Neural crest cell (in vitro differentiated cells): ENCODE data around the gene APBA1. TPM values are rescaled to one million over a fixed set of nuclear protein-coding genes. Genes with fewer than 3 reads are reported as not detected.

Experiments used
- DNase-seq: peaks from one replicate; pipeline ENCODE4 v3.0.0; 2021; ENCODE audit warnings: low read depth, mixed read lengths, low spot score
- H3K27ac Mint-ChIP-seq: one replicate; pipeline ENCODE4 v1.8.0; 2021; ENCODE audit warnings: mild to moderate bottlenecking, mixed read lengths; ENCODE audit not compliant: unreplicated experiment
- H3K27me3 Mint-ChIP-seq: 2 replicates; pipeline ENCODE4 v1.8.0; 2021; ENCODE audit warnings: low read depth, mild to moderate bottlenecking, mixed read lengths
- H3K36me3 Mint-ChIP-seq: 2 replicates; pipeline ENCODE4 v1.8.0; 2021; ENCODE audit warnings: low read depth, mild to moderate bottlenecking, mixed read lengths
- H3K4me1 Mint-ChIP-seq: 2 replicates; pipeline ENCODE4 v1.8.0; 2021; ENCODE audit warnings: mixed read lengths
- H3K4me3 Mint-ChIP-seq: one replicate; pipeline ENCODE4 v1.8.0; 2021; ENCODE audit warnings: mild to moderate bottlenecking, mixed read lengths
- H3K9me3 Mint-ChIP-seq: 2 replicates; pipeline ENCODE4 v1.8.0; 2021; ENCODE audit warnings: mixed read lengths
- long read RNA-seq: library from polyadenylated mRNA; unstranded; transcript quantifications from one replicate; pipeline ENCODE4 v2.0.0, GENCODE V29; 2020
- total RNA-seq: library from RNA; stranded (reverse); gene quantifications from 2 replicates; pipeline ENCODE4 v1.2.1, GENCODE V29; 2021
- TF ChIP-seq, protein P1 (sequence below): fragments of 200-600 bp; sonication (generic); conservative IDR thresholded peaks from 2 replicates; pipeline ENCODE4 v1.5.0; 2021; ENCODE audit warnings: antibody characterized with exemption, mild to moderate bottlenecking

The APBA1 gene
- total RNA-seq = 3.7 and 4.4 TPM in 2 replicates
- long read RNA-seq, partial matches to known transcripts = 0 of 2 reads
- long read RNA-seq, other reads (novel, unspliced or antisense) = 2 of 2 reads

DNA sequence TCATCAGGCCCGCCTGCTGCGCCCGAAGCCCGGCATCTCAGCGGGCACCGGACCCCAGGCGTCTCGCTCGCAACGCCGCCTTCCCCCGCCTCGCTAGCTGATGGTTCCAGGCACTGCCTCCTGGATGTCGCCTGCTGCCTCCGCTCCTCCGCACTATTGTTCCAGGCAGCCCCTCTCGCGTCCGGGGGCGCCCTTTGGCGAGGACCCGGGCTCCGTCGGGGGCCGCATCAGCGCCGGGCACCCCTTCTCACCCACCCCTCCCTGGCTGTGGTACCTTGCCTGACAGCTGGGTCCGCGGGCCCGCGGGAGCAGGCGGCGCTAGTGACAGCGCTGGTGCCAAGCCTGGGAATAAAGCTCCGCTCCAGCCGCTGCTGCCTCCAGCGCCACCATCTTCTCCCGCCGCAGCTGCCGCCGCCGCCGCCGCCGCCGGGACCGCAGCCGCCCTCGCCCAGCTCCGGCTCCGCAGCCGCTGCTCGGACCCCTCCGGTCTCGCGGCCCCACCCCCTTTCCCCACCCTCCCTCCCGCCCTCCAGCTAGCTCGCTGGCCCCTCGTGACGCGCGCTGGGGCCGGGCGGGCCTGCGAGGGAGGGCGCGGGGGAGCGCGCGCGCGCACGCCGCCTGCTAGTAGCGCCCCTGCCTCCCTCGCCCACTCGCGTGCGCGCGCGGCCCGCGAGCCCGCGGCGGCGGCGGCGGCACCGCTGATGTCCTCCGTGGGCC is at the start of gene APBA1:
TSS of gene APBA1 (minus strand) at position 493 of the 717 bp plus-strand sequence.
- Mint-ChIP-seq H3K4me1 (peaks cover 17% of the 10 kb centered on the region), H3K4me3 (peak within 1 kb of the TSS; percentile 90), H3K27me3 (peaks cover 21% of the 10 kb centered on the region), H3K27ac (peak within 1 kb of the TSS; percentile 79), H3K36me3 (no peaks in the 10 kb centered on the region), H3K9me3 (no peaks in the 10 kb centered on the region)
- TF ChIP-seq, protein P1, sequence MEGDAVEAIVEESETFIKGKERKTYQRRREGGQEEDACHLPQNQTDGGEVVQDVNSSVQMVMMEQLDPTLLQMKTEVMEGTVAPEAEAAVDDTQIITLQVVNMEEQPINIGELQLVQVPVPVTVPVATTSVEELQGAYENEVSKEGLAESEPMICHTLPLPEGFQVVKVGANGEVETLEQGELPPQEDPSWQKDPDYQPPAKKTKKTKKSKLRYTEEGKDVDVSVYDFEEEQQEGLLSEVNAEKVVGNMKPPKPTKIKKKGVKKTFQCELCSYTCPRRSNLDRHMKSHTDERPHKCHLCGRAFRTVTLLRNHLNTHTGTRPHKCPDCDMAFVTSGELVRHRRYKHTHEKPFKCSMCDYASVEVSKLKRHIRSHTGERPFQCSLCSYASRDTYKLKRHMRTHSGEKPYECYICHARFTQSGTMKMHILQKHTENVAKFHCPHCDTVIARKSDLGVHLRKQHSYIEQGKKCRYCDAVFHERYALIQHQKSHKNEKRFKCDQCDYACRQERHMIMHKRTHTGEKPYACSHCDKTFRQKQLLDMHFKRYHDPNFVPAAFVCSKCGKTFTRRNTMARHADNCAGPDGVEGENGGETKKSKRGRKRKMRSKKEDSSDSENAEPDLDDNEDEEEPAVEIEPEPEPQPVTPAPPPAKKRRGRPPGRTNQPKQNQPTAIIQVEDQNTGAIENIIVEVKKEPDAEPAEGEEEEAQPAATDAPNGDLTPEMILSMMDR = no peak
- DNase-seq = peak; percentile 53

GRCh38 chr9:69719983-69720382 is 47.8 kb upstream of the APBA1 start:
- H3K36me3 Mint-ChIP-seq = peaks cover 53% of the 10 kb centered on the region
- H3K27ac Mint-ChIP-seq = no peak overlapping the region
- no peaks in the 10 kb centered on the region for H3K4me1 Mint-ChIP-seq
- H3K27me3 Mint-ChIP-seq = no peaks in the 10 kb centered on the region
- no peak for DNase-seq
- H3K9me3 Mint-ChIP-seq = peaks cover 8% of the 10 kb centered on the region
- no peak overlapping the region for H3K4me3 Mint-ChIP-seq
- TF ChIP-seq, protein P1 = no peak

DNA sequence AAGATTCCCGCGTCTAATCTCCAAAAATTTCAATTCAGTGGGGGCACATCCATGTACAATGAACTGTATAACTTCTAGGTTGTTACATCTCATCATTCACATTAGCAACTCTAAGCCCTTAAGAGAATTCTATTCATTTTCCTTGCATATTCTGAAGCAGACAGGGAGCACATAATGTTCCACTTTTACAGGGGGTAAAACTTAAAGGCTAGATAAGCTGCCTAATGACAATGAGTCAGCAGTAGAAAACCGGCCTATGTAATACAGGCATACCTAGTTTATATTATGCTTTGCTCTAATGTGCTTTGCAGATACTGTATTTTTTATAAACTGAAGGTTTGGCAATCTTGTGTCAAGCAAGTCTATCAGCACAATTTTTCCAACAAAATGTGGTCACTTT is 47.2 kb upstream of the APBA1 start:
- TF ChIP-seq, protein P1 = no peak
- peaks cover 50% of the 10 kb centered on the region for H3K36me3 Mint-ChIP-seq
- H3K27ac Mint-ChIP-seq = no peak overlapping the region
- H3K4me1 Mint-ChIP-seq = no peaks in the 10 kb centered on the region
- H3K27me3 Mint-ChIP-seq = no peaks in the 10 kb centered on the region
- no peak overlapping the region for H3K4me3 Mint-ChIP-seq
- H3K9me3 Mint-ChIP-seq = peaks cover 8% of the 10 kb centered on the region
- DNase-seq = no peak

- Mint-ChIP-seq H3K4me3 (no peak overlapping the region), H3K9me3 (peaks cover 8% of the 10 kb centered on the region), H3K27ac (no peak overlapping the region), H3K27me3 (no peaks in the 10 kb centered on the region), H3K36me3 (peaks cover 43% of the 10 kb centered on the region), H3K4me1 (no peaks in the 10 kb centered on the region)
- DNase-seq = no peak
- TF ChIP-seq, protein P1 = no peak
Measured at GRCh38 chr9:69718218-69718617, 46.0 kb upstream of the APBA1 start.

GRCh38 chr9:69715825-69716224 is 43.7 kb upstream of the APBA1 start:
- DNase-seq = no peak
- Mint-ChIP-seq H3K36me3 (peaks cover 26% of the 10 kb centered on the region), H3K27me3 (no peaks in the 10 kb centered on the region), H3K4me1 (no peaks in the 10 kb centered on the region), H3K27ac (no peak overlapping the region), H3K4me3 (no peak overlapping the region), H3K9me3 (peaks cover 3% of the 10 kb centered on the region)
- TF ChIP-seq, protein P1 = no peak
